Measurements from ENCODE around the gene CEND1.
A peak's percentile ranks its signal among the peaks of the same experiment; 100 is the strongest.

CEND1 gene

DNA sequence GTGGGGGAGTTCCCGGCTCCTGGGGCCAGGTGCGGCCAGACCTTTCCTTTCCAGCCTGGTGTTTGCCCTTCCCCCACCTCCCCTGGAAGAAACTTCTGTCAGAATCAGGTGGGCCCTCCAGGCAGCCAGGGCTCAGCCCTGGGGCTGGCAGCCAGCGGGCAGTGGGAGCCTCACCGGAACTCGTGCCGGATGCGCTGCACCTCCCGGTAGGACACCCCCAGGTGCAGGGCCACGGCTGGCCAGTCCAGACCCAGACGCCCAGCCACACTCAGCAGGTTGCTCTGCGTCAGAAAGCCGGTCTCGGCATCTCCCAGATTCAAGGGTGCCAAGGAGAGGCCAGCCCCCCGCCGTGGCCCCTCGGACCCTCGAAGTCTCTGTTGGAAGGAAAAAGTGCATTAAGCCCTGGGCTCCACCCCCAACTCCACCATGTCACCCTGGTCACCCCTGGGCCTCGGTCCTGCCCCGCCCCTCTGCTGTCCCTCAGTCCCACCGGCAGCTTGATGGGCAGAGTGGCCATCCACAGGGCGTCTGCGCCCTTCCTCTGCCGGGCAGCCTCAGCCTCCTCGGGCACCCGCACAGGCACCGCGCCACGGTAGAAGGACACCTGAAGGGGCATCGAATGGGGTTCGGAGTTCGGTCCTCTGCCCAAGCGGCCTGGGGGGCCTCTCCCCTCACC is 9.9 kb upstream of the CEND1 start:
- no peak for TF ChIP-seq Cebpa-rat (IDR thresholded peaks at IDR 0.05)
- no peaks in the 10 kb centered on the region for H3K9me3 ChIP-seq (replicated peaks in 1 of 11)
- H3K4me1 ChIP-seq: peaks cover 44 to 60% (median 54%) of the 10 kb centered on the region in 10 experiments
- peaks cover 0 to 90% (median 53%) of the 10 kb centered on the region in 11 experiments; a peak in 18 of 22 replicates for H4K20me1 ChIP-seq
- H3K27ac ChIP-seq: no peak overlapping the region
- H3K4me2 ChIP-seq: no peak overlapping the region
- H3K9ac ChIP-seq: 0 out of 22 replicates have a peak overlapping the region, but pooled peaks of 2 of the 11 experiments have one; percentile 18 to 93
- no peaks in the 10 kb centered on the region for H3K27me3 ChIP-seq
- H3K4me3 ChIP-seq: no peak overlapping the region
- peaks cover 11 to 48% (median 40%) of the 10 kb centered on the region in 11 experiments; a peak in 20 of 22 replicates for H3K36me3 ChIP-seq

DNA sequence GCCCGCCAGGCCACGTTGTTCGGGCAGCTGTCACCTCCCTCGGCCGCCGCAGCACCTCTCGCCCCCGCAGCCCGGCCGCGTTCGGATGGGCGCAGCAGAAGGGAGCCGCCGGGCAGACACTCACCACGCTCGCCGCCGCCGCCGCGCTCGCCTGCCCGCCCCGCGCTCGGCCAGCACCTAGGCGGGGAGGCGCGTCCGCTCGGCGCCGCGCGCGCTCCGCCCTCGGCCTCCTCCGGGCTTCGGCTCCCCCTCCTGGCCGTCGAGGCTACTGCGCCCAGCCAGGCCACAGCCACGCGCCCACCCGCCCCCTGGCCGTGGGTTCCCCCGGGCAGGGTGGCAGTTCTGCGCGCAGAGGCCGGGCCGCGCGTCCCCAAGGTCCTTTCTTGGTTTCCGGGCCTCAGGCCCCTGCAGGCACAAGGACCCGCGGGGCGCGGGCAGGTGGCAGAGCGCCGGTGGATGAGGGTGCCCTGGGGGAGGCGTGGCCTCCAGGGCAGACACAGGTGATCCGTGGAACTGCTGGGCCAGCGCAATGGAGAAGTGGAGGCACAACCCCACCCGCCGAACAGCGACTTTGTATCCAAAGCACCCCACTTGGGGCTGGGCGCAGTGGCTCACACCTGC is 8.3 kb upstream of the CEND1 start, which contains the start of gene SLC25A22:
SLC25A22 (minus strand) TSS at position 189 of the 621 bp plus-strand sequence. CDS start 3,275 bp downstream, outside the sequence.
- Histone ChIP-seq H3K9ac (peak within 1 kb of the TSS; percentile 74 to 93 (median 87)), H4K20me1 (peaks cover 0 to 90% (median 55%) of the 10 kb centered on the region in 11 experiments; a peak in 18 of 22 replicates), H3K27ac (peak within 1 kb of the TSS in 10 of 11 experiments; percentile 53 to 89 (median 82); a peak in 20 of 22 replicates), H3K27me3 (no peaks in the 10 kb centered on the region), H3K36me3 (peaks cover 22 to 62% (median 55%) of the 10 kb centered on the region in 11 experiments; a peak in 20 of 22 replicates), H3K9me3 (replicated peaks in 1 of 11) (no peaks in the 10 kb centered on the region), H3K4me1 (peaks cover 28 to 52% (median 45%) of the 10 kb centered on the region in 10 experiments), H3K4me3 (peak within 1 kb of the TSS; percentile 63 to 92 (median 87)), H3K4me2 (peak within 1 kb of the TSS; percentile 99 to 100 (median 100))
- TF ChIP-seq Cebpa-rat (IDR thresholded peaks at IDR 0.05): no peak

DNA sequence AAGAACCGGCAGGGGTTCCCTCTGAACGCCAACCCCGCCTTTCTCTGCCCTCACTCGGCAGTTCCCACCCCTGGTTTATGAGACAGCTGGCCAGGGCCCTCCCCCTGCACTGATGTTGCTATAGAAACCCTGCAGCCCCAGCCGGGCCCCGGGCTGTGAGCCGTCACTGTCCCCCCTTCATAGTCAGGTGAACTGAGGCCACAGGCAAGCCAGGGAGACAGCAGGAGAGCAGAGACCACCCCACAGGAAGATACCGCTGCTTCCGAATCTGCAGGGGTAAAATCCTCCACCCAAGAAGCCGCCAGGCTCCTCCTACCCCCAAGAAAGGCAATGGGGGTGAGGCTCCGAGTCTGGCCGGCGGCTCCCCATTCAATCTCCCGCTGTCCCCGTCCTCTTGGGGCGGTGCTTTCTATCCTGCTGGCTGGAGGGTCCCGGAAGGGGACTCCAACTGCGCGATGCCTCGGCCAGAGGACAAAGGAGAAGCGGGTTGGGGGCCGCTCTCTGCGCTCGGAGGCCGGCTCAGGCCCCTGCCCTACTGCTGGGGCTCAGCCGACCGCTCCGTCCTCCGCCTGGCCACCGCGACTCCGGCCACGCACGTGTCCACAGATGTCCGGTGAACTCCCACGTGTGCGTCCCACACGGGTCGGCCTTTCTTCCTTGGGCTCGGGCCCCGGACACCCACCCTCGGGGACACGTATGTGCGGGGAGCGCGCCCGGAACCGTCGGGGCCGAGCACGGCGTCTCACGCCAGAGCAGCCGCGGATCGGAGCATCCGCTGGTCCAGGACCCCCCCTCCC is 7.6 kb upstream of the CEND1 start:
- Histone ChIP-seq H3K9me3 (replicated peaks in 1 of 11) (no peaks in the 10 kb centered on the region), H3K27me3 (no peaks in the 10 kb centered on the region), H3K9ac (peak overlapping the region; percentile 74 to 93 (median 87)), H3K4me2 (peak overlapping the region; percentile 99 to 100 (median 100)), H3K27ac (peak overlapping the region in 10 of 11 experiments; percentile 53 to 89 (median 82); a peak in 20 of 22 replicates), H3K4me3 (peak overlapping the region; percentile 63 to 92 (median 87)), H3K4me1 (peaks cover 21 to 45% (median 38%) of the 10 kb centered on the region in 10 experiments), H3K36me3 (peaks cover 22 to 61% (median 53%) of the 10 kb centered on the region in 11 experiments; a peak in 20 of 22 replicates), H4K20me1 (peaks cover 0 to 88% (median 51%) of the 10 kb centered on the region in 11 experiments; a peak in 18 of 22 replicates)
- TF ChIP-seq Cebpa-rat (IDR thresholded peaks at IDR 0.05): no peak

DNA sequence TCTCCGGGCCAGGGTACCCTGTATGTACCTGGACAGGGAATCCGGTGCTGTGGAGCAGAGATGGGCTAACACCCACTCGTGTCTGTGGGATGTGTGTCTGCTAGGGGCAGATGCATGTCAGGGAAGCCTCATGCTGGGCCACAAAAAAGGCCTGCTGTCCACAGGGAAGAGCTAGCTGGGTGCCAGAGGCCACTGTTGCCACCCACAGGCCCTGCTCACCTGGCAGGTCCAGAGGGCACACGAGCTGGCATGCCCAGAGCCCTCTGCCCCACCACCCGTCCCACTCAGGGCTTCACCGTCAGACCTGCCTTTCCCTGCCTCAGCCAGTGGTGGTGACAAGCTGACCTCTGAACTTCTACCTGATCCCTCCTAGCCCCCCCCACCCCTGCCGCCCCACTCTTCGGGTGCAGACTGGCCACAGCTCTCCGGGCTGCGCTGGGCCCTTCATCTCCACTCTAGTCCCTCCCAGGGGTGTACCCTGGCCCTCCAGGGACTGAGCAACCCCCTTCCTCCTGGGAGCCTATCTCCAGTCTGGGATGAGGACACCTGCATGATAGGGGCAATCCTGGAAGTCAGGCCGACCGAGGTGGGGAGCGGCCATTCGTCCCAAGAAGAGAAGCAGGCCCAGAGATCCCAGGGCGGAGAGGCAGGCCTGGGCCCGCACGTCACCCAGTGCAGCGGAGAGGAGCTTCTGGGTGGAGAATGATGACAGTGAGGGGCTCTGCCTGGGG is 6.8 kb upstream of the CEND1 start:
- Histone ChIP-seq H3K27me3 (no peaks in the 10 kb centered on the region), H3K4me3 (peak overlapping the region; percentile 63 to 92 (median 87)), H3K4me1 (peaks cover 19 to 38% (median 33%) of the 10 kb centered on the region in 10 experiments), H3K9ac (peak overlapping the region; percentile 74 to 93 (median 87)), H3K36me3 (peaks cover 25 to 61% (median 53%) of the 10 kb centered on the region in 11 experiments; a peak in 21 of 22 replicates), H3K27ac (peak overlapping the region; percentile 29 to 89 (median 82); a peak in 21 of 22 replicates), H4K20me1 (peaks cover 0 to 88% (median 54%) of the 10 kb centered on the region in 11 experiments; a peak in 18 of 22 replicates), H3K9me3 (replicated peaks in 1 of 11) (no peaks in the 10 kb centered on the region), H3K4me2 (peak overlapping the region; percentile 99 to 100 (median 100))
- TF ChIP-seq Cebpa-rat (IDR thresholded peaks at IDR 0.05): no peak

DNA sequence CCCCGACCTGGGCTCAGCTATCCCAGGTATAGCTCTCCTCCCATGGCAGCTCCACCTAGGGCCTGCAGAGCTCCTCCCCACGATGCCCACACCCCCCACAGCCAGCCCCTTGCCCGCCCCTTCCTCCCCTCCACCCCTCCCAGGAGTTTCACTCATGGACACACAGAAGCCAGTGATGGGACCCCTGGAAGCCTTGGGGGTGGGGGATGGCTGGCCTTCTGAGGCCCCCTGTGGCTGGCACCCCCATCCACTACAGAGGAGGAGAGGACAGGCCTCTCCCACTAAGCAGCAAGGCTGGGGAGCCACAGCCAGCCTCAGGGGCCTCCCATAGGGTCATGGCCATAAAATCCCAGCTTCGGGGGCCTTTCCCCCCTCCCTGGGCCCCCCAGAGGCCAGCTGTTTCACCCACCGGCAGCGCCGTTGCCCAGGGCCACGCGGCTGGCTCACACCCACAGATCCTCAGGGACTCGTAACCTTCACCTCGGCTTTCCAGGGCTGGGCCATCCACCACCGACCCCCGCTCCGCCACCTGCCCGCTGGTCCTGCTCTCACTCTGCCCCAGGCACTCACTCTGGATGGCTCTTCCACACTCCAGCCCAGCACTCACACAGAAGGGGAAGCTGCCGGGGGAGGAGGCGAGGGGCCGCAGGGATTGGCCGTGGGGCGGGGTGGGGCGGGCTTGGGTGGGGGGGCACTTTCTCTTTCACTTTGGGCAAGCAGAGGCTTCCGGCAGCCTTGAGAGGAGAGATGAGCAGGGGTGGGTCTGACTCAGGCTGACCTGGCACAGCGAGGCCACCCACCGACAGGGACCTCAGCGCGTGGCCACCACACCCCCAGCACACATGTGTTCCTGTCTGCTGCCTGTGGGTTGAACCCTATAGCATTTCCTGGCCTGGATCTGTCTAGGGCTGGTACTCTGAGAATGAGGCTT is 6.0 kb upstream of the CEND1 start:
- no peaks in the 10 kb centered on the region for H3K27me3 ChIP-seq
- TF ChIP-seq Cebpa-rat (IDR thresholded peaks at IDR 0.05): no peak
- H3K9ac ChIP-seq: peak overlapping the region; percentile 79 to 93 (median 87)
- peaks cover 30 to 61% (median 53%) of the 10 kb centered on the region in 11 experiments; a peak in 21 of 22 replicates for H3K36me3 ChIP-seq
- peak overlapping the region; percentile 99 to 100 (median 100) for H3K4me2 ChIP-seq
- peak overlapping the region; percentile 63 to 92 (median 87) for H3K4me3 ChIP-seq
- peaks cover 0 to 88% (median 62%) of the 10 kb centered on the region in 11 experiments; a peak in 18 of 22 replicates for H4K20me1 ChIP-seq
- peaks cover 19 to 38% (median 34%) of the 10 kb centered on the region in 10 experiments for H3K4me1 ChIP-seq
- peak overlapping the region; percentile 37 to 89 (median 82); a peak in 20 of 22 replicates for H3K27ac ChIP-seq
- no peaks in the 10 kb centered on the region for H3K9me3 ChIP-seq (replicated peaks in 1 of 11)

DNA sequence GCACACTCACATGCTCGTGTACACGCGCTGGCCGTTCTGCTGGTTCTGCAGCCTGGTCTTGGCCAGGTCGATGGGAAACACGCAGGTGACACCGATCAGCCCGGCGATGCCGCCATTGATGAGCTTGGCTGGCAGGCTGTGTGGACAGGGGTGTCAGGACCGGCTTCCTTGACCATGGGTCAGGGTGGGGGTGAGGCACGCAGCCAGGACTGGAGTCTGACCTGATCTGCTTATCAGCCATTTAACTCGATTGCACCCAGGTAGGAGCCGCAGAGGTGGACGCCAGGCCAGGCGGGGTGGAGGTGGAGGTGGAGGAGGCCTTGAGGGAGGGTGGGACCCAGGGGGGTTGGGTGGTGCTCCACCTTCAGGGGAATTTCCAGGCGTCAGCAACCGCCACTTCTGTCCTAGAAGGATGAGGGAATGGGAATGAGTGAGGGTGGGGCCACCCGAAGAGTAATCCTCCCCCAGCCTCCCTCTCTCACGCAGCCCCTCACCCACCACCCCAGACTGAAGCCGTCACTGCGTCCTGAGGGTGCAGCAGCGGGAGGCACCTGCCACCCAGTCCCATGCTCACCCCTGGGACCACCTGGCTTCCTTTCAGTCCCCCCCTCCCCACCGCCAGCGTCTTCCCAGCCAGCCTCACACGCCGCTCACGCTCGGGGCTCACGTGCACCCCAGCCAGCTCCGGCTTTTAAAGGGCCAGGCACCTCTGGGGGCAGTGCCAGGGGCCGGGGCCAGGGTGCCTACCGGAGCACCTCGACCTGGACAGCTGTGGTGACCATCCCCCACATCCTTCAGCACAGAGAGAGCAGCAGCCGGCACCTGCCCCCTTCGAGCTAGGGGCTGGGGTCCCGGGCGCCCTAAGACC is 5.1 kb upstream of the CEND1 start:
- peak overlapping the region; percentile 74 to 93 (median 84); a peak in 20 of 22 replicates for H3K9ac ChIP-seq
- H3K27me3 ChIP-seq: no peaks in the 10 kb centered on the region
- H3K36me3 ChIP-seq: peaks cover 21 to 54% (median 45%) of the 10 kb centered on the region in 11 experiments; a peak in 21 of 22 replicates
- no peak for TF ChIP-seq Cebpa-rat (IDR thresholded peaks at IDR 0.05)
- peak overlapping the region; percentile 99 to 100 (median 100) for H3K4me2 ChIP-seq
- H3K9me3 ChIP-seq (replicated peaks in 1 of 11): no peaks in the 10 kb centered on the region
- H3K27ac ChIP-seq: peak overlapping the region in 8 of 11 experiments; percentile 38 to 79 (median 73); a peak in 9 of 22 replicates
- H3K4me1 ChIP-seq: peaks cover 19 to 43% (median 35%) of the 10 kb centered on the region in 10 experiments
- H3K4me3 ChIP-seq: peak overlapping the region; percentile 63 to 92 (median 86); a peak in 19 of 20 replicates
- H4K20me1 ChIP-seq: peaks cover 0 to 85% (median 64%) of the 10 kb centered on the region in 11 experiments; a peak in 18 of 22 replicates
